Putamen (tissue), 1 donor: Measurements from ENCODE around the gene FRMD1.

Experiments used
- DNase-seq: peaks from one replicate; pipeline ENCODE4 v3.0.0-alpha.2; 2016; ENCODE audit warnings: low spot score

FRMD1 gene

DNA sequence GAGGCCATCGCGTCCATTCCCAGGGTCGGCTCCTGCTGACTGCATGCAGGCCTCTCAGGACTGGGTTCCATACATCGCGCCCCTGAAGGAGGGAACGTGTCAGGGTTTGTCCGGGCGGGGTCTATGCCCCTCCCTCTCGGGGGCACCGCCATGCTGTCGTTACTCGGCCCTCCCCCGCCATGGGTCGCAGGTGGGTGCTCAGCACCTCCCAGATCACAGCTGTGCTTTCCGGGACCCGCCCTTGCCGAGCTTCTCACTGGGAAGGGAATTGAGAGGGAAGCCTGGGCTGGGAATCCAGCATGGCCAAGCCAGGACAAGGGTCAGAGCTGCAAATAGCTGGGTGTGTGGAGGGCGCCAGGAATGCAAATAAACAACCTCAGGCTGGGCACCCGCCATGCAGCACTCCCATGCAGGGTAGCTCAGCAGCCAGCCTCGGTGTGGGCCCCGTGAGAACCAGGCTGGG lies at the start of gene FRMD1:
Gene FRMD1, minus strand, starts transcription at position 270 of the 463 bp plus-strand sequence. Its CDS starts 118 bp downstream, at position 152.
- no peak for DNase-seq

DNA sequence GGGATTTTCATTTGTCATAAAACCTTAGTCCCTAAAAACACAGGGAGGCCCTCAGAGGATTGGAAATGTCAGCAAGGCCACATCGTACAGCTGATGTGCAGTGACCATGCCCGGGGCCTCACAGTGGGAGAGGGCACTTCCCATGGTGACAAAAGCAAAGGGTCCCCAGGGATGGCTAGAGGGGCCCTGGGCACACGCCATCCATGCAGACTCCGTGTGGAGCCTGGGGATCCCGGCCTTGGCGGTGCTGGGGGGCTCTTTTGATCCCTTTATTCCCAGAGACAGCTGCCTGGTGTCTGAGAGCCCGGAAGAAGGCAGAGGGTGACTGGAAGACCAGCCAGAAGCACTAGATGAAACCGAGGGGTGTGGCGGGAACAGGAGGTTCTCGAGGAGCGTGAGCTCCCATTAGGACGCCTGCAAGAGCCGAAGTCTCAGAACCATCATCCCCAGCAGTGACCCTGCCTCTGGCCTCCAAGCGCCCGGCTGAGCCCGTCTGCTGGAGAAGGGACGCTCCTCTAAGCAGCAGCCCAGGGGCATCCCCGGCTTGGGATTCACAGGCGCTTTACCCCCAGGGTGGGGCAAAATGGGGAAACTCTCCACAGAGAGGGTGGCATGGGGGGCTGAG lies 49.1 kb upstream of the FRMD1 start:
- no peak for DNase-seq

DNA sequence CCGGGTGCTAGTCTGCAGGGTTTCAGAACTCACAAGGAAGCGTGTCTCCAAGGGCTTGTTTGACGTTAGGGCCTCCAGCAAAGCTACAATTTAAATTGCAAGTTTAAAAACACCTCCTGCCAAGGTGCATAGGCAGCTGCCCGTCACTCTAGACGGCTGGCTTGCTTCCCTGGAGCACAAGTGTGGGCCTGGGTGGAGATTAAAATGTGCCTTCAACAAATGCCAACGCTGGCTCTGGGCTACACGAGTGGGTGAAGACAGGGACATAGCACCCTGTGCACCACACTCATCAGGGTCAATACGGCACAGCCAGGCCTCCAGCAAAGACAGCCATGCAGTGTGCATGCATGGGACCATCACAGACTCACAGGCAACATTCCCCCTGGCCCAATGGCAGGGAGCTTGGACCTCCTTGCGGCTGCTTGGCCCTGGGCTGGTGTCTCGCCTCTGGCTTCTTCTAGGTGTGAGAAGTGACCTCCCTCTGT lies 48.4 kb upstream of the FRMD1 start:
- DNase-seq = no peak

DNA sequence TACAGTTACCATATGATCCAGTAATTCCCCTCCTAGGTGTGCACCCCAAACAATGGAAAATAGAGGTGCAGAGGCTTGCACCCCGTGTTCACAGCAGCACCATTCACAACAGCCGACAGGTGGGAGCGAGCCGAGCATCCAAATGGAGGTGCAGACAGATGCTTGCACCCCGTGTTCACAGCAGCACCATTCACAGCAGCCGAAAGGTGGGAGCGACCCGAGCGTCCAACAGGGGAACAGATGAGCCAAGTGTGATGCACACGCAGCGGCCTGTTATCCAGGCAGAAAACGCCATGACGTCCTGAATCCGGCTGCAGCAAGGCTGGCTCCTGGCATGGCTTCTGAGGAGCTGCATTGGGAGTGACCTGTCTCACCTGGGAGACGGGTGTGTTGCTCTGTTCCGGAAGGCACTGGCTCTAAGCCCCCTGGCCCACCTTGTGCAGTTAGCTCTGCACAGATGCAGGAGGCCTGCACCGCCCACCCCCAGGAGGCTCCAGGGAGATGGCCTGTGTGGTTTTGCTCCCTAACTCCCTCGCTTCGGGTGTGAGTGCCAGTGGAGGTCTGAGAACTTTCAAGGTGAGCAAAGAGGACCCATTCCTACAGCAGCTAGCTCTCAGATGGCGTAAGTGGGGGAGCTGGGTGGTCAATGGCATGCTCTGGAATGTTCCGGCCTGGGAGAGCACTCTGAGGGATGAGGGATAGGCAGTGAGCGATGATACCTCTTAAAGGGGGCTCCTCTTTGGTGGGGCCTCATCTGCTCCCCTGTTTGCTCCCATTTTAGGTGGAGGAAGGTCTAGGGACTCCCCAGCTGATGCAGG lies 47.8 kb upstream of the FRMD1 start:
- no peak for DNase-seq

DNA sequence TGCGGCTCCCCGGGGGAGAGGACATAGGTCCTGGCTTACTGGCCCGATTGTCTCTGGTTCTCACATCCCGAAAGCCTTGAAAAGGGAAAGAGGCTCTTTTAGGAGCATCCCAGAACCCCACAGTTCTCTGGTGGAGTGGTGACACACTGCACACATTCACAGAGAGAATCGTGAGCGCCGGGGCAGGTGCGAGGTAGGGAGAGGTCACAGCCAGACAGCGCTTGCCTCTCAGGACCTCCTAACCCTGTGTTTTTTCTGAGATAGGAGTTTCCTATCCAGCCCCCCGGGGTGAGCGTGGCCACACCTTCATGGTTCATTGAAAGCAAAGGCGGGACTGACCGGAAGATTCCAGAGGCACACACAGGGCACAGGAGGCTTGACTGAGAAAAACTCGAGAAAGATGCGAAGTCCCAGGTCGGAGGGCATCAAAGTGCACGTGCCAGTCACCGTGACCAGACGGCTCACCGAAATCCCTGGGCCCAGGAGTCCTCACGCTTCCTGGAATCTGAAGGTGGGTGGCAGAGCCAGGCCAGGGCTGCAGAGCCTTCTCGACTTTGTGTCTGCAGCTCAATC lies 46.5 kb upstream of the FRMD1 start:
- DNase-seq = no peak

DNA sequence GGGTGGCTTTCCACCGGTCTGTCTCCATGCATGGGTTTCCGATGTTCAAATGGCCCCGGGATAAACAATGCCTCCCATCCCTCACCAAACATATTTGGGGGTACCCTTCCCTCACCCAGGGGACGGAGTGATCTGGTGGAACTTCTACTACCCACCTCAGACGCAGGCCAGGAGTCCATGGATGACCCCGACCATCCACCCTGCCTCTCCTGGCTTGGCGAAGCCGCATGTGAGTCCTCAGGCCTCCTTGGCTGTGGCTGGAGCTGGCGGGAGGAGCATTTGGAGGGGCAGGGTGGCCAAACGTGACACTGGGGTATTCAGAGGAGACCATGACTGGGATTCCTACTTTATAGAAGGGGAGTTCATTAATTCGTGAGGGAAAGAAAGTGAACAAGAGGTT lies 45.9 kb upstream of the FRMD1 start:
- no peak for DNase-seq

DNA sequence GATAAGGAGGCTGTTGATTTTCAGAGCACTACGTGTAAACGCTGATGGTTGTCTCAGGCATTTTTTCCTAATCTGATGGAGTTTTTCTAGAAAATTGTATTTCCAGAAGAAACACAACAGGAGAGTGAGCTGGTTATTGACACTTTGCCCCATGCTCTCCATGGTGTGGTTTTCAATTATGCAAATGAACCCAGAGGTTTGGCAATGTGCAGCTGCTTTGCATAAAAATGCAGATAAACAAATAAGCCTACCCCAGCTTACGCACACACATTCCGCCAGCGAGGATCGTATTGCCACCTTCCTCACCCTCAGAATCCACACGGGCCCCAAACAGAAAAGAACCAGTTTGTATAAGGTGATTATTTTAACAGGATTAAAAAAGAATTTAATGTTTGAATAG lies 45.1 kb upstream of the FRMD1 start:
- DNase-seq = no peak

DNA sequence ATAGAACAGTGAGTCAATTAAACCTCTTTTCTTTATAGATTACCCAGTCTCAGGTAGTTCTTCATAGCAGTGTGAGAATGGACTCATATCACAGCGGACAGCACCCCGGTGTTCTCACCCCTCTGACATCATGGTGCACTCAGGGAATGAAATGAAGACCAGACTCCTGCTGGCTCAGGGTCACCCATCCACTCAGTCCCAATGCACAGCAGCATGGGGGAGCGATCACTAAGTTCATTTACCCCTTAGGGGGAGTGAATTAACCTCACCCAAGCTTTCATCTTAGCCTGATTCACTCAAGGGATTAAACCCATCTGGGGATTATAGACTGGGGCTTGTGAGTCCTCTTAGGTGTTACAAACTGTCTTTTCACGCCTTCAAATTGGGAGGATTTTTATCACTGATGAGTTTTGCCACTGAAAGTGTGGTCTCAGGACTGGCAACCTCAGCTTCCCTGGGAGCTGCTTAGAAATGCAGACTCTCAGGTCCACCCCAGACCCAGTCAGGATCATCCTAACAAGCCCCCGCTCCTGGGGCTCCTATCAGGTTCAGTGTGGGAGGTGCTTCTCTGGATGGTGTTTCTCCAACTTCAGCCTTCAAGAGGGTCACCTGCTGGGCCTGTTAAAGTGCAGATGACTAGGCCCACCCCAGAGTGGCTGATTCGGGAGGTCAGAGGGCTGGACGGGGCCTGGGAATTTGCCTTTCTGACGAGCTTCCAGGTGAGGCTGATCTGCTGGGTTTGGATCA lies 44.3 kb upstream of the FRMD1 start:
- no peak for DNase-seq

DNA sequence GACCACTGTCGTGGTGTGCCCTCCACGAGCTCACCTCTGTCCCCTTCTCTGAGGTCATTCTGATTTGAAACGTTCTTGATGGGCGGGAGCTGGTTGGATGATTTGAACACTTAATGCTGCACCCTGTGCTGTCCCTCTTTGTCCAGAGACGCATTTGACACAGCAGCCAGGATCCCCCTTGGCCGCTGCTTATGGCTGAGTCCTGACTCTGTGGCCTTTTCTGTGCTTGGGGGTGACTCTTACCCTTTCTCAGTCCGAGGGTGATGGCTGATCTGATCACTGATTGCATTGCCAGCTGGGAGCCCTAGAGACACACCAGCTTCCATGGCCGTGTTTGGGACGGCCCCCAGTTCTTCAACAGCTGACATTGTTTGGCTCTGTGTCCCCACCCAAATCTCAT lies 43.5 kb upstream of the FRMD1 start:
- DNase-seq = no peak

DNA sequence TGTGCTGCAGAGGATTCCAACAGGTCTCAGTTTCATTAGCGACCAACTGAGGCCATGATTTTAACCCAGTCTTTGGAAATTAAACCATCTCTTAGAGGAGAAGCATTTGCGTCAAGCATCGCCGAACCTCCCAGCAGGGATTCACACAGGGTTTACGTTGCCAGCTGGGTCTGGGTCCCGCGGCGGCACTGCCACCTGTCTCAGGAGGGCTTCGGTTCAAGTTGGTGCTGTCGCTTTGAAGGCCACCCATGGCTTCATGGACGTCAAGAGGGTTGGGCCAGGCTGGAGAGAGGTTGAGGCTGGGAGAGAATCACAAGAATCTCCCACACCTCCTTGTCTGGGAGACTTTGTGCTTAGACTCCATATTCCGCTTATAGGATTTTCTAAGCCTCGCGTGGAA lies 43.0 kb upstream of the FRMD1 start:
- DNase-seq = no peak

DNA sequence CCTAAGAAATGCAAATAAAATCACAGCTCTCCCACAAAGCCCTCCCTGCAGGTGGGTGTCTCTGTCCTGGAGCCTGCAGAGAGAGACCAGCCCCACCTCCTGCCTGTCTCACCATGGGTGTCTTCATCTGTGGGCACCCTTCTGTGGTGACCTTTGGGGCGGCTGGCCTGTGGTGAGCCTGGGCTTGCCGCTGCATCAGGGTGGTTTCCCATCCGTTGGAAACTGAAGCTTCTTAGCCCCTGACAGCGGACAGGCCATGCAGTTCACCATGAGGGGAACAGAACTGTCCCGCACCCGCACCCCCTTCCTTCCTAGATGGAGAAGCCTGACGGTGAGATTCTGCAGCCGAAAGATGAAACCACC lies 42.3 kb upstream of the FRMD1 start:
- DNase-seq = no peak

DNA sequence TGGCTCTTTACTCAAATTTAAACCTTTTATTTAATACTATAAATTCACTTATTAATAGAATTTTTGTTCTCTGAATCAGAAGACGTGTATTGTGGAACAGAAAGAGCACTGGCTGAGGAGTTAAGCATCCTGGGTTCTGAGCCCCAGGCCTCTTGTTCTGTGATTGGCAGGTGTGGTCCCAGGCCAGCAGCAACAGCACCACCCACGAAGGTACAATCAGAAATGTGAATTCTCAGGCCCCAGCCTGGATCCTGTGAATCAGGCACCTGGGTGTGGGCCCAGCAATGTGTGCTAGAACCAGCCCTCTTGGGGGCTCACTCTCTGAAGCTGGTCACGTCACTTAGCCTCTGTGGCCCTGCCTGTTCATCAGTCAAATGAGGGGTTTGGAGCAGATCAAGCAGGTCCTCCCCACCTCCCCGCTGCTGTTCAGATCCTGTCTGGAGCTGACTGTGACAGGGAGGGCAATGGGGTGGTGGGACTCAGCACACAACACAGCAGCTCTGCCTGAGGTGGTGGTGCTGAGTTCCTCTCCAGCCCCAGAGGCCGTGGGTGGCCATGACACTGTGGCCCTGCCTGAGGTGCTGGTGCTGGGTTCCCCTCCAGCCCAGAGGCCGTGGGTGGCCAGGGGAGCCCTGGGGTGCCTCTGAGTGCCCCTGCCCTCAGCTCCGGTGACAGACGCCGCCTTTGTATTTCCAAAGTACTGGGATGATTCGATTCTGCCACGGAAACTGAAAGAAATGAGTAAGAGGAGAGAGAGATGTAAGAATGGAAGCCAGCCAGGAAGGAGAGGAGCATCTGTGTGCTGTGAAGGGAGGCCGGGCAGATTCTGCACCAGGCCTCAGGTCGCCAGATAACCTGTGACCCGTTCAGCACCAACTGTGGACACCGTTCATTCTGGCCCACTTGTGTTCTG lies 41.6 kb upstream of the FRMD1 start:
- no peak for DNase-seq

DNA sequence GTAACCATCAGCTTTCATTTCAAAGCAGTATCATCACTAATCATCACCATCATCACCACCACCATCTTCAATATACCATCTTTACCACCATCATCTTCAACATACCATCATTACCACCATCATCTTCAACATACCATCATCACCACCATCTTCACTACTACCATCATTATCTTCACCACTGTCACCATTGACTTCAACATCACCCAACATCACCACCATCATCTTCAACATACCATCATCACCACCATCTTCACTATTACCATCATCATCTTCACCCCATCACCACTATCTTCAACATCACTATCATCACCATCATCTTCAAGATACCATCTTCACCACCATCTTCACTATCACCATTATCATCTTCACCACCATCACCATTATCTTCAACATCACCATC lies 40.5 kb upstream of the FRMD1 start:
- DNase-seq = no peak

DNA sequence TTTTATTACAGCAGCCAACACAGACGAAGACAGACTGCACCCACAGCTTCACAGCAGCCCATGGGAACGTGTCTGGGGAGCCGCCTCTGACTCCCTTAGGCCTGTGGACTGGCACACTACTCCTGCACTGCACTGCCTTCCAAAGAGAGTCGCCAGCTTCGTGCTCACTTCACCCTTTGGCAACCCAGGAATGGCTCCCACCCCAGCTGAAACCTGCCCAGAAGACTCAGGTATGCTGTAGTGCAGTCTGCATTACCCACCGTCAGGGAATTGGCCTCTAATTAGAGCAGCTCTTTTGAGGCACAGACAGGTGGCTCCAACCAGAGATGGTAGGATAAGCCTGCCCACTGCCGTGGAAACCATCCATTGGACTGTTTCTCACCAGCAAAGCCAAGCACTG lies 39.9 kb upstream of the FRMD1 start:
- DNase-seq = no peak

DNA sequence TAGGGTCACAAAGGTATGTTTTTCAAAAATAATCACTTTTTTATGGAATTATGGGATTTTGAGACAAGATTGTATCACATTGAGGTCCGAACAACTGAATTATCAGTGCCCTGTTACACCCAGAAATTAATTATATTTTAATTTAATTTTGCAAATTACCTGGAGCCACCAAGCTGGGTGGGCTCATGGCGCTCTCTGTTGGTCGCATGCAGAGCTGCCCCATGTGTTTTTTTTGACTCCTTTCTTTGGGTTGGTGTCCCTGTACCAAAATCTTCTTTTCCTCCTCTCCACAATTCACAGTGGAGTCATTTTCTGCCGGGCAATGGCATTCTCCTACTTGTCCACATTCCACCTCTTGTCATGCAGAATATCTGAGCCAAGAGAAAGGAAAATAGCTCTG lies 38.9 kb upstream of the FRMD1 start:
- no peak for DNase-seq

DNA sequence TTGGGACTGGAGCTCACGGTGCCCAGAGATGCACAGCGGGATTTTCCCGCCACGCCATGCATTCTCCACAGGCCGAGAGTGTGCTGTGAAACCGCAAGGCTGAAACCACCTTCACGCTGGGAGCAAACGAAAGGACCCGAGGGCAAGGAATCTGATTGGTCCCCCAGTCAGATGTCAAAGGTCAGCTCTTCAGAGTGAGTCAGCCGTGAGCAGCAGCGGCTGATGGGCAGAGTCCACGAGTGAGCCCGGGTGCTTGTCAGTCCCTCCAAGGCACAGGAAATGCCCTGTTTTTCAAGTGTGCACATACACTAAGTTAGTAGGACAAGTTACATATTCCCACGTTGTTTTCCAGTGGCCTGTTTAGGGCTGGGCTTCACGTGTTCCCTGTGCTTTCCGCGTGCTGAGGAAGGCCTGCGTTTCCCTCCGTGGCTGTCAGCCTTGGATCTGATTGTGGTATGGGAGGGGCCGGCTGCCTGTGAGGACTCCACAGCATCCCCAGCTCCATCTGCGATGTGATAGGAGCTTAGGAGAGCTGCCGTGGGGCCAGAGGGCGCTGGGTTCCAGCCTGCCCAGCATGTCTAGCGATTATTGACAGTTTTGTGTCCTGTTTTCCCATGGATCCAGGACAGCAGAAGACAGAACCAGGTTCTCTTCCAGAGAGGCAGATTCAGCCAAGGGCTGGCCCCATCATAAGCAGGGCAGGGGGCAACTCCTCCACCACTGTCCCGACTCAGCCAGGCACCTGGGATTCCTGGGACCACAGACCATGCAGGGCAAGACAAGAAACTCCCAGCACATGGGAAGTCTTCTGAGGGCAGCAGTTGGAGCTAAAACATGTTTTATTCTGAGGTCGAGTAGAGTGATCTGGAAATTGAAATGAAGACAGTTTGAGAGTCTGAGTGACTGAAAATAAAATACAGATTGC lies 38.2 kb upstream of the FRMD1 start:
- no peak for DNase-seq

DNA sequence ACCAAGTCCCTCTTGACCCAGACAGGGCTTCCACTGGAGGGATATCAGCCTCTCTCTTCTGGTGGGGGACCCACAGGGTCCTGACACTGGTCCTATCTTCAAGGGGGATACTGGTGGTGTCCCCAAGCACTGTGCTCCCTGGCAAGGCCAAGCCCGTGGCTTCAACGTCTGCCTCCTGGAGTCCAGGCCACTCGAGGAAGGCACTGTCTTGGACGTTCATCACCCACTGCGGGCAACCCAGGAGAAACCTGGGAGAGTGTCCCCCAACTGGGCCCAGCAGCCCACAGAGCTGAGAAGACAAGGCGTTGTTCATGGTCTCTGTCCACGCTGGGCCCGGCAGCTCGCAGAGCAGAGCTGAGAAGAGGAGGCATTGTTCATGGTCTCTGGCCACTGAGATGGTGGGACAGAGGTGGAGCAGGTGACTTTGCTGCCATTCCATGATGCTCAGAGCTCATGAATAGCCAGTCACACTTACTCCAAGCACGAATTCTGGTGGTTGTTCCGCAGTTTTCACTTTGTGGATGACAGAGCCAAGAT lies 37.5 kb upstream of the FRMD1 start:
- DNase-seq = no peak

DNA sequence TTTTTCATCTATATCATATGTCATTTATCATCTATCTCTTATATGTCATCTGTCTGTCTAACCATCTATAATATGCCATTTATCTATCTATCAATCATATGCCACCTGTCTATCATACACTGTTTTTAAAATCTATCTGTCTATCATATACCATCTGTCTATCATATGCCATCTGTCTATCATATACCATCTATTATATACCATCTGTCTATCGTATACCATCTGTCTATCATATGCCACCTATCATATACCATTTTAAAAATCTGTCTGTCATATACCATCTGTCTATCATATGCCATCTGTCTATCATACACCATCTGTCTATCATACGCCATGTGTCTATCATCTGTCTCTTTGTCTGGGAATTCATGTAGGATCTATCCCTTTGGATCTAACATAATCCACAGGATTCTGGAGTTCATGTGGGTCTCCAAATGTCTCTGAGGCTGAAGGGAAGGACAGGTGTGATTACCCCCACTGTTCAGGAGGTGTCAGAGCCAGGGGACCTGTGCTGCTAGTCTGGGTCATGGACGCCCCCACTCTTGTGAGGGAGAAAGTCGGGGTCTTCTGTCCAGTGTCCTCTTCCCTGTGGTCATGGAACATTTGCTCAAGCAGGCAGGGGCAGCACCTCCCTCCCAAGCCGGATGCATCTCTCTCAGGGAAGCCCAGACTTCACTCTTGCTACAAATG lies 36.9 kb upstream of the FRMD1 start:
- no peak for DNase-seq

DNA sequence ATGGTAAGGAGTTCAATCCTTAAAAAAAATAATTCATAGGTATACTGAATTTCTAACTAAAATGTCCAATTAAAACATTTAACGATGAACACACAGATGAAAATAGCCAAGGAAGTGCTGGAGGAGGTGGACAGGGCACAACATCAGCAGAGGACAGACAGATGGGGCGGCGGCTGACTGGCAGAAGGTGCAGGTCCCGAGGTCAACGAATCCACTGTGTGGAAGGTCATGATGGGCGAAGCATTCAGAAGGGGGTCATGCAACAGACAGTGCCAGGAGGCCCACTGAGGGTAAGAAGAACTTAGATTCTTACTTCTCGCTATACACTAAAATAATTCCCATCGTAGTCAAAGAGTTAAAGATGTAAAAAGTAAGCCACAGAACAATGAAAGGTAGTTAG lies 34.2 kb upstream of the FRMD1 start:
- no peak for DNase-seq
